Measurements from ENCODE around the gene IFI27L1.
A peak's percentile ranks its signal among the peaks of the same experiment; 100 is the strongest.
"Not testable (repeated sequence)": the region's sequence is repeated elsewhere in the genome, so short reads cannot be mapped to it uniquely, and the experiment has no call there.

The IFI27L1 gene

DNA sequence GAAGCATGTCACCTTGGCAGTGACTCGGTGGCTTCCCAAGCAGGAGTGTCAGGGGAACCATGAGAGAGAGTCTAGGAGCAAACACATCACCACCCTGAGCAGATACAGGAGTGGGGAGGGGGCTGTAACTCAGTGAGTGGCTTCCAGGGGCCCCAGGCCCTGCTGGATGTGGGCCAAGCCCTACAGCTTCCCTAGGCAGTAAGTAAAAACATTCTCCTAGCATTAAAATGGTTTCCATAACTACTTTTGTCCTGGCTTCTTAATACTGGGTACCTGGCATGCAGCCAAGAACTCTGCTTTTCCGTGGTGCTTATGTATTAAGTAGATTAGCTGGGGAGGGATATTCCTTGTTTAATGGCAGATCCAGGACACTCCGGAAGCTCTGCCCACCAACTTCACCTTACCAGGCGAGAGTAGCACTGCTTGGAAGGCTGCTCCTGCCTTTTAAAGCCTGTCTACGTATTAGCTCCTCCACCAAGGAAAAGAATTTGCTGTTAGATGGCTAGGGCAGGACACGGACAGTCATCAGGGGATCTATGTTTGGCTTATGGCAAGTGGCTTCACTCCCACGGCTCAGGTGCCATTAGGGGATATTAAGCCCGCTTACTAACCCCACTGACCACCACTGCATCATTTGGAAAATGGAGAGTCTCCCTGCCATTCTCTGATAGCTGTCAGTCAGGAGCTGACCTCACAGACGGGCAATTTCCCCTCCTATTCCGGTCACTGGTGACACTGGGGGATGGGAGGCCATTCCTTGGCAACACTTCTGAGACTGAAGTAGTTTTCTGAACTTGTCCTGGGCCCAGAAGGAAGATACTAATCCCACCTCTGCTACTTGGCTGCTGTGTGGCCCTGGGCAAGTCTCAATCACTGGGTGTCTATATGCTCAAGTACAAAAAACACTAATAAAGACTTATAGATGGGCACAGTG lies 32.2 kb upstream of the IFI27L1 start:
- no peak for DNase-seq

DNA sequence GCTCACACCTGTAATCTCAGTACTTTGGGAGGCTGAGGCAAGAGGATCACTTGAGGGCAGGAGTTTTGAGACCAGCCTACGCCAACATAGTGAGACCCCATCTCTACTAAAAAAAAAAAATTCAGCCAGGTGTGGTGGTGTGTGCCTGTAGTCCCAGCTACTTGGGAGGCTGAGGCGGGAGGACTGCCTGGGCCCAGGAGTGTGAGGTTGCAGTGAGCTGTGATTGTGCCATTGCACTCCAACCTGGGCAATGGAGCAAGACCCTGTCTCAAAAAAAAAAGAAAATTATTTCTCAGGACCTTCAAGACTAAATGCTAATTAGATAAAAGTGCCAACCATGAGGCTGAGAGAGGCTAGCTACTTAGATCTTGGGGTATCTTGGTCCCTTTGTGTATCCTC lies 31.5 kb upstream of the IFI27L1 start:
- no peak for DNase-seq

DNA sequence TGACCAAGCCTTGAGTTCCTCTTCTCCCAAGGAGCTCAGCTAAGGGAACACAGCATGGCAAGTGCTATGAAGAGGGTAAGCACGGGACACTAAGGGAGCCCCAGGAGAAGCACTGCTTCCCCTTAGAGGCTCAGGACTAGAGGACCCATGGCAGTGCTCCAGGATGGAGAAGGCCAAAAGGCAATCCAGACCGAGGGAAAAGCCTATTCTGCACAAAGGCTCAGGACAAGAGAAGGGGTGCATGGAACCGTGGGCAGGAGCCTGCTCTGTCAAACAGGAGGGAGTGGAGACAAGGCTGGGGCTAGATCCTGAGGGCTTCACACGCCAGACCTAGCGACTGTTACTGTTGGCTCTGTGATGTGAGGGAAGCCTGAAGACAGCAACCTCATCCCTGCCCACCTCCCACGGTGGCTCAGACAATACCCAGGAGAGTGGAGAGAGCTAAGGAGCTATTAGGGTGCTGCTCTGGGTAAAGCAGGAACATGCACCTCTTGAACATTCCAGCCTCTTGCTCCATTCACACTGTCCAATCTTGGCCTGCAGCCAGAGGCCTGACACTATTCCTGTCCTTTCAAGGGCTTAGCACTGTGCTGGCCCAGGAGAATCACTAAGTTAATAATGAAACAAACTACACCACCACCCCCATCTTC lies 30.8 kb upstream of the IFI27L1 start:
- no peak for DNase-seq

DNA sequence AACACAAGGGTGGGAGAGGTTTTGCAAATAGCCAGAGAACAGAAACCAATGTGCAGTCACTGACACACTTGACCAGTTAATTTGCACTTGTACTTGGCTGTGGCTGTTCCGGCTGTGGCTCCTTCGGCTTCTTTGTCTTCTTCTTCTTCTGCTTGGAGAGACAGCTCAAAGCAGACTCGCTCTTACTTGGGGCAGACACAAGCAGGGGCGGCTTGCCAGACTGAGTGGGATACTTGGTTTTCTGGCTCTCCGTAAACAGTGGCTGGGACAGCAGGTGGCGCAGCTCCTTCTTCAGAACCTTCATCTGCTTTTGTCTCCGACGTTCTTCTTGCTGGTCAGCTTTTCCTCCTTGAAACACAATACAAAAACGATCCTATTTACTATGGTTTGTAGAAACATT lies 30.0 kb upstream of the IFI27L1 start:
- peak; percentile 17 for DNase-seq

DNA sequence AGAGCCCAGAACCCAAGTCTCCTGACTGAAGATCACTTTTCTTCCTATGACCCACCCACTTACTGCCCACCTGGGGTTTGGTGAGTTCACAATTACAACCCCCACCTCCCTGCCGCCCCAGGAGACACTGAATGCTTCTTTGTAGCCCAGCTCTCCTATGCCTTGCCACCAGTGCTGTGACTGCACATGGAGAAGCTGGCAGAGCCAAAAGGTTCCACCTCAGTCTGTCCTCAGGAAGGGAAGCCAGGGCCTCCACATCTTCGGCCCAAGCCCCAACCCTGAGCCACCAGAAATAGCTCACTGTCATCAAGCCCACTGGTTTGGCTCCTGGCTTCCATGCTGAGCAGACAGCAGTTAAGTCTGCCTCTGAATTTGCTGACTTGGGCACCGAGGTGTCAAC lies 29.3 kb upstream of the IFI27L1 start:
- no peak for DNase-seq

DNA sequence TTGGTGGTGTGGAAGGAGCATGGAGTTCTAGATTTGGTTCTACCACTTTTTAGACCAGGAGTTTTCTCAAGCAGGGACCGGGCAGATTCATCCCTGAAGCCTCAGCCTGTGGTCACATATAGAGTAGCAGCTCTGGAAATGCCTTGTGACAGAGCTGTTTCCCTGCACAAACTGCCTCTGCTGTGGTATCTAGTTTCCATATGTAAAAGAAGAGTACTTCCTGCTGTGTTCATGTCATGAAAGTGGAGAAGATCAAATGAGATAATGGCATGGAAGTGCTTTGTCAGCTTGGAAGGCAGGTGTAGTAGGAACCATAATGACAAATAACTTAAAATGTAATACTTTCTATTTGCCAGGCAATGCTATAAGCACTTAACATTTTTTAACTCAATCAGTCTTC lies 28.9 kb upstream of the IFI27L1 start:
- no peak for DNase-seq

DNA sequence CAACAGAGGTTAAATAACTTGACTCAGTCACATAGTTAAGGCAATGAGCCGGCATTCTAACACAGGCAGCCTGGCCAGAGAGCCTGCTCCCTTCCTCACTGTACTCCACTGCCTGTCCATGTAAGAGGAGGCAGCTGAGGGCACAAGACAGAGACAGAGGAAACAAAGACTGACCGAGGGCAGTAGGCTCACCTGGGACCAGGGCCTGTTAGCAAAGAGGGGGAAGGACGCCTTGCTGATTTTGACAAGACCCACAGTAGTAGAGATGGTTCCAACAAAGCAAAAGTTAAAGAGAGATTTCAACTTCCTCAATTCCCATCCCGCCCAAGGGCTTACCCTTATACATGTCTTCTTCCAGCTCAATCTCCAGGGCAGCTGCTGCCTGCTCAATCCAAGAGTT lies 28.4 kb upstream of the IFI27L1 start:
- DNase-seq, result no peak

DNA sequence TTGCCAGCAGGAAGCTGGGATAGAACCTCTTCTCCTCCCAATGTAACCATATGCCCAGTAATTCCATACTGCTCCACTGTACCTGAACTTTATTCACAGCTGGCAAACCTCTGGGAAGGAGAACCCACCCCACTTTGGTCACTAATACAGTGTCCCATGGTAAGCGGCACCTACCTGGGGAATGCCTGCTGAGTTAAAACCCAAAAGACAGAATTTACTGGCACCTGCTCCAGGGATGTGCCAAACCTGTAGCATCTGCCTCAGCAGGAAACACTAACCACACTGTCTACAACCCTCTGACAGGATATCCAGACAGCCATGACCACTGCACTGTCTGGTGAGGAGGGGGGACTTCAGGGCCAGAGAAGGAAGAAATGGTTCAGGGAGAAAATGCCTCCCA lies 26.7 kb upstream of the IFI27L1 start:
- DNase-seq, result no peak

DNA sequence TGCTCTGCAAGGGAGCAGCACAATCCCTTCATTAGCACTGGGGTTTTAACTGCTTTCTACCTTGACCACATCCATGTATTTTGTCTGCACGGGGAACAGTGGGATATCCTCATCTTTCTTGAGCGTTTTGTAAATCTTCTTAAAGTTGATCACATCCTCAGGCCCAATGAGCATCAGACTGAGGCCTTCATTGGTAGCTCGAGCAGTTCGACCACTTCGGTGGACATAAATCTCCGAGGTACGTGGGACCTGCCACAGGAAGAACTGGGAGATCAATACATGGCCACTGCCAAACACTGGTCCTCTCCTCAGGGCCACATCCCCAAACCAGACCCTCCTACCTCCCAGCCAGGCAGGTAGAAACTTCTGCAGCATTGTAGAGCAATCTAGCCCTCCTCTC lies 26.2 kb upstream of the IFI27L1 start:
- no peak for DNase-seq

DNA sequence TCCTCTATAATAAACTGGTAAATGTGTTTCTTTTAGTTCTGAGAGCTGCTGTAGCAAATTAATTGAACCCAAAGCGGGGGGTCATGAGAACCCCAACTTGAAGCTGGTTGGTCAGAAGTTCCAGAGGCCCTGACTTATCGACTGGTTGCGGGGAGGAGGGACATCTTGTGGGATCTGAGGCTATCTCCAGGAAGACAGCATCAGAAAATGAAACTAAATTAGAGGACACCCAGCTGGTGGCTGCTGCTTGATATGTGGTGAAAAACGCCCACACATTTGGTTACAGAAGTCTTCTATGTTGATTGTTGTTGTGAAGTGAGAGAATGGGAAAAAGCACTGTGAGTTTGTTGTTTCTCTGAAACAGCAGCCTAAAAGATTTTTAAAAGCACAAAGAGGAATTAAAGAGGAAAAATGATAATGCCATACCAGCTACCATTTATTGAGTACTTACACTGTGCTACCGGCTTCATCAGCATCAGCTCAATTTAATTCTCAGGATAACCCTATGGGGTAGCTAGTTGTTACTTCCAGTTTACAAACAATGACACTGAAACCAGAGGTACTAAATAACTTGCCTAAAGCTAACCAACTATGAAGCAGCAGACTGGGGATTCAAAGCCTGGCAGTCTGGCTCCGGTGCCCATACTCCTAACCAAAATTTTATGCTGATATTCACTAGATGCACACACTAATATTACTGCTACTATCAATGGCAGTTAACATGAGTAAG lies 24.4 kb upstream of the IFI27L1 start:
- no peak for DNase-seq

DNA sequence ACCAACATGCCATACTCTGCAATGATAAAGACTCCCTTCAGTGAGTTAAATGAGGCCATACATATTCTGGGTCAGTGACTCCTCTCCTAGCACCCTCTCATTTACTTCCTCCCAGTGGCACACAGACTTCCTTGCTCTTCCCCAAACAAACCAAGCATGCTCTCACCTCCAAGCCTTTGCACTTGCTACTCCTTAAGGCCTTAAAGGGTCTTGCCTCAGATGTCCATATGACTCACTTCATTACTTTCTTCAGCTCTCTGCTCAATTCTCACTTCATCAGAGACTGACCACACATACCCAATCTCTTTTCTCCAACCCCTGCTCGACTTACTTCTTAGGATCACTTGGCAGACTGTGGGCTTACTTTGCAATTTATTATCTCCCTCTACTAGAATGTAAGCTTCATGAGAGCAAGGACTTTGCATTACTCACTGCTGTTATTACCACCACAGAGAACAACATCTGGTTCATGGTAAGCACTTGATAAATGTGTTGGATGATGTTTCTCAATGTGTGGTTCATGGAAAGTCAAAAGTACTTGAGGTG lies 22.9 kb upstream of the IFI27L1 start:
- DNase-seq, result no peak

DNA sequence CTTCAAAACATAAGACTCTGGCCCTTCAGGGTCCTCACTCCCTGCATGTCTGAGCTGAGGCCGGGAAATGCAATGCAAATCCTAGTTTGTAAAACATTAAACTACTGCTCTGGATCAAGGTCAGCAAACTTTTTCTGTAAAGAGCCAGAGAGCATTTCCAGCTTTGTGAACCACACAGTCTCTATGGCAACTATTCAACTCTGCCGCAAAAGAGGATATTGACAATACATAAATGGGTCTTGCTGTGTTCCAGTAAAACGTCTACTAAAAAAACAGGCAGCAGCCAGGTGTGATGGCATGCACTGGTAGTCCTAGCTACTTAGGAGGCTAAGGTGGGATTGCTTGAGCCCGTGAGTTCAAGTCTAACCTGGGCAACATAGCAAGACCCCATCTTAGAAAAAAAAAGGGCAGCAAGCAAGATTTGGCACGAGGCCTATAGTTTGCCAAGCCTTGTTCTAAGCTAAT lies 22.4 kb upstream of the IFI27L1 start:
- DNase-seq, result no peak

DNA sequence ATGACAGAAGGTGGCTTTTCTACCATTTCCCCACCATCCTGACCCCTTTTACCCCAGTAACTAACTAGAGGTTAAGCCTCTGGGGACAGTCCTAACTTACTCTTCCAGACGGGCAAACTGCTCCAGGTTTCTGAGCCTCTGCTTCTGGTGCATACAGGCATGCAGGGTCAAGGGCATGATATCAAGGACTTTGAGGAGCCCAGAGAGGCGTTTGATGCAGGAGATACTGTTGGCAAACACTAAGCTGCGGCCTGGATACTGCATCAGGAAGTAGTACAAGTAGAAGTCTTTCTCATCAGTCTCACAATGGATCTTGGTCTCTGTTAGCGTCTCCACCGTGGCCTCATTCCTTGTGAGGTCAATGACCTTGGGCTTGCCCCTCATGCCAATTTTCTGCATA lies 21.1 kb upstream of the IFI27L1 start:
- DNase-seq, result no peak

DNA sequence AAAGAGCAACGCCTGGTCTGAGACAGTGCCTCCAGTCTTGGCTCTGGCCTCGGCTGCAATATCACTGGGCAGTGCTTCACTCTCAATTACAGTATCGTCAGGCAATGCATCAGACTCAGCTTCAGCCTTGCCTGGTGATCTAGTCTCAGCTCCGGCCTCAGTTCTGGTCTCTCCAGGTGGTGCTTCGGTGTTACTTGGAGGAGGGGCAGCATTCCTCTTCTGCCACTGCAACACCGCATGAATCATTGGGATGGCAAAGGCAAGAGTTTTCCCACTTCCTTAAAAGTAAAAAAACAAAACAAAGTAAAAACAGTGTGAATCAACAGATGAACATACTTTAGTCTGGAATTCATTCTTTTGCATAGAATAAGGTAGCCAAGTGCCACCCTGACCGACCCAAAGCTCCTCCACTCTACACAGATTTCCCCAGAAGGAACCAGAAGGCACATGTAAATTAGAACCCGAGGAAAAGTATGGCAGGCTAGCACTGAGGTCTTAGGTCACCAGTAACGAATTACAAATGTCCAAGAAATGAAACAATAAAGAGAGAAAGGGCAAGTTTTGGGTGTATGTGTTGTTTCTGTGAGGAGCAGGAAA lies 18.7 kb upstream of the IFI27L1 start:
- DNase-seq, result no peak

DNA sequence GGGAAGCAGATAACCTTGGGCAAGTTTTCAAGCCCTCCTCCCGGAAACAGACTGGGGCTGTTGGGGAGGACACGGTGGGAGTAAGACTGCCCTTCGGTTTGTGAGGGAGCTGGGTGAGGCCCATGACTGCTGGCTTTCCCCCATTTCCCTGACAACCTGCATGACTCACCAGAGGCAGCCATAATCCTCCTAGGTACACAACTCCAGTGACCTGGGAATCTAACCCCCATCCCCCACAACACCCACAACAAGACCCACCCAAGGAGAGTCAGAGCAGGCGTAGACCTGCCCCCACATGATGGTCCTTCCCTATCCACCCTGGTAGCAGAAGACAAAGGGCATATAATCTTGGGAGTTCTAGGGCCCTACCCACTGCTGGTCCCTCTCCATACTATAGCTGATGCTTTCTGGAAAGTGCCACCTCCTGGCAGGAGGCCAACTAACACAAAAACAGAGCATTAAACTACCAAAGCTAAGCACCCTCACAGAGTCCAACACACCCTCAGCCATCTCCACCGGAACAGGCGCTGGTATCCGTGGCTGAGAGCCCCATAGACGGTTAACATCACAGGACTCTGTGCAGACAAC lies 14.9 kb upstream of the IFI27L1 start:
- DNase-seq, result no peak

DNA sequence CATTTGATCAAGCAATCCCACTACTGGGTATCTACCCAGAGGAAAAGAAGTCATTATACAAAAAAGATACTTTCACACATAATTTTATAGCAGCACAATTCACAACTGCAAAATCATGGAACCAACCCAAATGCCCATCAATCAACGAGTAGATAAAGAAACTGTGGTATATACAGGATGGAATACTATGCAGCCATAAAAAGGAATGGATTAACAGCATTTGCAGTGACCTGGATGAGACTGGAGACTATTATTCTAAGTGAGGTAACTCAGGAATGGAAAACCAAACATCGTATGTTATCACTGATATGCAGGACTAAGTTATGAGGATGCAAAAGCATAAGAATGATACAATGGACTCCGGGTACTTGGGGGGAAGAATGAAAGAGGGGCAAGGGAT lies 9.0 kb upstream of the IFI27L1 start:
- DNase-seq, result not testable (repeated sequence)

DNA sequence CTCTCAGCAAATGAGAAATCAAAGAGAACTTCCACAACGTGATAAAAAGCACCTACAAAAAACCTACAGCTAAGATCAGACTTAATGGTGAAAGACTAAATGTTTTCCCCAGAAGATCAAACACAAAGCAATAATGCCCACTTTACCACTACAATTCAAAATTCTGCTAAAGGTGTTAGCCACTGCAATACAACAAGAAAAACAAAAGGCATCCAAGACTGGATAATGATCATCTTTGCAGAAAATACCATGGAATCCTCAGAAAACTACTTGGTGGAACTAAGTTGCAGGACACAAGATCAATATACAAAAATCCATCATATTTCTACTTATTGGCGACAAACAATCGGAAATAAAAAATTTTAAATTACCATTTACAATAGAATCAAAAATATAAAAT lies 6.6 kb upstream of the IFI27L1 start:
- no peak for DNase-seq

DNA sequence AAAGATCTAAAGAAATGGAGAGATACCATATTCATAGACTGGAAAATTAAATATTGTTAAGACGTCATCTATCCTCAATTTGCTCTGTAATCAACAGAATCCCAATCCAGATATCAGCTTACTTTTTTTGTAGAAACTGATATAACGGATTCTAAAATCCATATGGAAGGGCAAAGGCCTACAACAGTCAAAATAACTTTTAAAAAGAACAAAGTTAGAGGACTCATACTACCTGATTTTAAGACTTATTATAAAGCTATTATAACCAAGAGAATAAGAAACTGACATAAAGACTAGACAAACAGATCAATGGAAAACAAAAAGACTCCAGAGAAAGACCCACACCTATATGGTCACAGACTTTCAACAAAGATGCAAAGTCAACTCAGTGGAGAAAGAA lies 6.1 kb upstream of the IFI27L1 start:
- no peak for DNase-seq

DNA sequence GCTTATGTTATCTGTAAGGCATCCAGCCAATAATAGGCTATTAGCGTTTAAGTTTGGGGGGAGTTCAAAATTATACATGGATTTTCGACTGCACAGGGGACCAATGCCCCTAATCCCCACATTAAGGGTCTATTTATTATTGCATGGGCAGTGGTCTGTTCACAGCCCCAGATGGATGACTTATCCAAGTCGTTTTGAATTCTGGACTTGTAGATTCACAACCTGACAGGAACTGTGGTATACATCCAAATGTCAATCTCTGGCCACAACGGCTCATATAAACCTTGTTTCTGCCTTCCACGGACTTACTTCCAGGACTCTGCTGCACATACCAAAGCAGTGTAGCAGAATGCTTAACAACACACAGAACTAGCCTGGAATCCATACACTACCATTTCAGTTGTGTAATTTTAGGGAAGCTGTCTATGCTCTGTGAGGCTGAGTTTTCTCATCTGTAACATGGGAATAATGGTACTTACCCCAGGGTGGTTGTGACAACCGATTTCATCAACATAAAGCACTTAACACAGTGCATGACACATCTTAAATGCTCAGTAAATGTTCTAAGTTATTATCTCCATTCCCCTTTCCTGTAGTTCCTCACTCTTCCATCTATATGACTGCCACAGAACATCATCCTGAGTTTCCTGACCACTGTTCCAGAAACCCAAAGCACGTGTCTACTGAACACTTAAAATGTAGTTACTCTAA lies 3.8 kb upstream of the IFI27L1 start:
- DNase-seq, result no peak

DNA sequence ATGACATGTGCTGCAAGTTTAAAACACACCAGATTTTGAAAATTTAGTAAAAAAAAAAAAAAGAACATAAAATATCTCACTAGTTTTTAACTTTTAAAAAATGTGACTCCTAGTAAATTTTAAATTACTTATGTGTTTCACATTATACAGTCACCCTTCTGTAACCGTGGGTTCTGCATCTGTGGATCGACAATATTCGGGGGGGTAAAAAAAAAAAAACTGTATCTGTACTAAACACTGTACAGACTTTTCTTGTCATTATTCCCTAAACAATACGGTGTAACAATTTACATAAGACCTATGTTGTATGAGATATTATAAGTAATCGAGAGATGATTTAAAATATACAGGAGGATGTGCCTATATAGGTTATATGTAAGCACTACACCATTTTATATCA lies 3.3 kb upstream of the IFI27L1 start:
- DNase-seq, result no peak

DNA sequence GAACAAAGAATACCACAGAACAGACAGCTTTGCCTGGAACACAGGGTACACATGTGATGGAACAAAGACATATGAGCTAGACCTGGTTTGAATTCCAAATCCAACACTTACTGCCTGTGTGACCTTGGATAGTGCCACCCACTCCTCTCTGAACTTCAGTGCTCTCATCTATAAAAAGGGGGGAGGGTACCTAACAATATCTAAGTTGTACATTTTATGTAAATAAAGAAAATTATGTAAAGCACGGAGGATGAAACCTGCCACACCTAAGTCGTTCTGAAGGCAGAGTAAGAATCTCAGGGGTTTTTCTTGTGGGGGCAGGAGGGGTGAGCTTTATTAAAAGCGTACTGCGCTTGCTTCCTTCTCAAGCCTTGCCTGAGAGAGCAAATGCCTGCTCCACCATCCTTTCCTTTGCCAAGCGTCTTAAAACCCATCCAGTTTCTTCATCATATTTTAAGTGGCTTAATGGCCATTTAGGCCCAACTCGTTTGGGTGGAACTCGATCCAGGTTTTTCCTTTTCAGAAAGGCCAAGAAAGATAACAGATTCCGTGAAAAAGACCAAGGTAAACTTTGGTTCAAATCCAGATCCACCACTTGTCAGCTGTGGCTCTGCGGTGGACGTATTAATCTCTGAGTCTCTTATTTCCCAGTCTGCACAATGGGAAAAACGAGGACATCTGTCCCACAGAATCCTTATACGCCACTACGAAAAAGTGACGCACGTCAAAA lies 1.1 kb upstream of the IFI27L1 start:
- DNase-seq, result no peak
